Caco-2 (cell line): Measurements from ENCODE around the gene AP1AR. TPM values are rescaled to one million over a fixed set of nuclear protein-coding genes. Genes with fewer than 3 reads are reported as not detected.

ENCODE experiments used
- BruUV-seq: library from RNA; stranded (reverse); fragments of 400-500 nt; replicated peaks from 2 replicates; lab custom pipeline; 2021; lab: Mats Ljungman, UMichigan
- CTCF ChIA-PET: fragments of 300-600 bp; sonication (Branson Sonifier 250); formaldehyde crosslinking; loops from one replicate; lab custom pipeline; 2022; ENCODE audit warnings: antibody characterized with exemption; lab: Charles Lee
- POLR2A ChIA-PET: fragments of 300-600 bp; sonication (Branson Sonifier 250); formaldehyde crosslinking; loops from one replicate; lab custom pipeline; 2022; ENCODE audit warnings: antibody characterized with exemption; lab: Charles Lee
- DNase-seq, 2 experiments: peaks; one replicate each; pipeline versions ENCODE4 v3.0.0 to v3.0.0-alpha.2; 2020 to 2022
- H3K27me3 ChIP-seq: replicated peaks from 2 replicates; pipeline ENCODE4 v1.6.0; 2011; ENCODE audit warnings: low read length; ENCODE audit not compliant: control insufficient read depth, insufficient read depth
- H3K36me3 ChIP-seq: 2 replicates; pipeline ENCODE4 v1.5.1; 2011; ENCODE audit warnings: low read length; ENCODE audit not compliant: control insufficient read depth, insufficient read depth
- H3K4me1 ChIP-seq: fragments of 250-450 bp; sonication (Bioruptor Pico); 2 replicates; pipeline ENCODE4 v1.5.1; 2020; ENCODE audit warnings: mild to moderate bottlenecking
- H3K4me3 ChIP-seq: 2 replicates; pipeline ENCODE4 v1.5.1; 2011; ENCODE audit warnings: low read depth, mild to moderate bottlenecking, control low read depth, low read length
- H3K9me3 ChIP-seq: fragments of 250-450 bp; sonication (Bioruptor Pico); 2 replicates; pipeline ENCODE4 v1.5.1; 2020; ENCODE audit warnings: mild to moderate bottlenecking, moderate library complexity
- H3K27ac Mint-ChIP-seq: one replicate; pipeline ENCODE4 v1.8.0; 2022; ENCODE audit warnings: mixed read lengths; ENCODE audit not compliant: unreplicated experiment
- H3K27me3 Mint-ChIP-seq: one replicate; pipeline ENCODE4 v1.8.0; 2022; ENCODE audit warnings: mixed read lengths; ENCODE audit not compliant: insufficient read depth, unreplicated experiment
- H3K36me3 Mint-ChIP-seq: one replicate; pipeline ENCODE4 v1.8.0; 2022; ENCODE audit warnings: mild to moderate bottlenecking, mixed read lengths; ENCODE audit not compliant: insufficient read depth, unreplicated experiment
- H3K4me1 Mint-ChIP-seq: one replicate; pipeline ENCODE4 v1.8.0; 2022; ENCODE audit warnings: low read depth, mixed read lengths; ENCODE audit not compliant: unreplicated experiment
- H3K4me3 Mint-ChIP-seq: one replicate; pipeline ENCODE4 v1.8.0; 2022; ENCODE audit warnings: mild to moderate bottlenecking, moderate library complexity, mixed read lengths; ENCODE audit not compliant: unreplicated experiment
- H3K9me3 Mint-ChIP-seq: one replicate; pipeline ENCODE4 v1.8.0; 2022; ENCODE audit warnings: mixed read lengths; ENCODE audit not compliant: unreplicated experiment
- CTCF ChIP-seq, 2 experiments: fragments of 200-600 bp in 1 of 2; IDR thresholded peaks; 1 replicate in 1 of 2; 2 replicates in 1 of 2; pipeline versions ENCODE4 v1.5.1 to v1.8.0; 2011 to 2022; ENCODE audit warnings: antibody characterized with exemption in 1 of 2, control low read depth in 1 of 2, inconsistent platforms in 1 of 2, low read depth in 1 of 2, low read length in 1 of 2, mild to moderate bottlenecking in 1 of 2, moderate library complexity in 1 of 2; ENCODE audit not compliant: insufficient read depth in 1 of 2, severe bottlenecking in 1 of 2, unreplicated experiment in 1 of 2
- intact Hi-C: fragments of 100-400 bp; cut with micrococcal nuclease; formaldehyde crosslinking; loops from one replicate; pipeline ENCODE4 v1.10.0; 2022; ENCODE audit not compliant: unreplicated experiment
- total RNA-seq: library from RNA; stranded (reverse); gene quantifications from 2 replicates; pipeline ENCODE4 v1.2.3, GENCODE V29; 2022

The AP1AR gene
- total RNA-seq, 1 experiment from 2014 or later: 24.0 TPM

DNA sequence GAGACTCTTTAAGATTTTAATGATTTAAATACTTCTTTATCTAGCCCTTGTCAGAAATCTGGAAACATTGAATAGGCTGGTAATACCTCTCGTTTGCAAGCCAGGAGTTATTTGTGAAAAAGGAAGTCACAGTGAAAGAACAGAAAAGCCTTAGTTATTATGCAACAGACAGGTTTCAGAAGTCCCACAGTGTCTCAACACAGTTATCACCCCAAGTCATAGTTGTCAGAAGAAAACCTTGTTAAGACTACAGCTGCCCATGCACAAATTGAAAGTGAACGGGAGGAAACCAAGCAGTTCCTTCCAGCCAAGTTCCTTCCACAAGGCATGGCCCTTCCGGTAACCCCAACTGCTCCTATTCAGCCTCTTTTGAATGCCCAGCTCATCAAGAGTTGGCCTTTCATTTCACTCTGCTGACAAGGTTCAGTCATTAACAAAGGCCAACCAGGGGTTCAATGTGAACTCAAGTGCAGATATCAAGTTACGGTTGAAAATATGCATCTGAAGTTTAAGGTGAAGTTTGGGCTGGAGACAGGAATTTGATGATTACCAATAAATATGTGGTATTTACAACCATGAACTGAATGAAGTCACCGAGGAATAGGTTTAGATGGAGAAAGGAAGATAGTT, 81.1 kb downstream of the AP1AR start:
- Histone ChIP-seq H3K27me3 (no peaks in the 10 kb centered on the region), H3K4me1 (no peaks in the 10 kb centered on the region), H3K4me3 (no peak overlapping the region), H3K9me3 (no peaks in the 10 kb centered on the region), H3K36me3 (no peaks in the 10 kb centered on the region)
- Mint-ChIP-seq H3K9me3 (no peaks in the 10 kb centered on the region), H3K27me3 (no peaks in the 10 kb centered on the region), H3K4me1 (no peaks in the 10 kb centered on the region), H3K36me3 (no peaks in the 10 kb centered on the region), H3K27ac (no peak overlapping the region), H3K4me3 (no peak overlapping the region)
- no peak for TF ChIP-seq CTCF (IDR thresholded peaks at IDR 0.05; ENCODE audit: insufficient read depth in 1 of 2, low read depth in 1 of 2, low read length in 1 of 2, severe bottlenecking in 1 of 2, unreplicated experiment in 1 of 2)
- CTCF ChIA-PET: no interaction called here
- intact Hi-C loops: no loop called here
- POLR2A ChIA-PET: no interaction called here
- no peak for DNase-seq
- no TSS peak for BruUV-seq

DNA sequence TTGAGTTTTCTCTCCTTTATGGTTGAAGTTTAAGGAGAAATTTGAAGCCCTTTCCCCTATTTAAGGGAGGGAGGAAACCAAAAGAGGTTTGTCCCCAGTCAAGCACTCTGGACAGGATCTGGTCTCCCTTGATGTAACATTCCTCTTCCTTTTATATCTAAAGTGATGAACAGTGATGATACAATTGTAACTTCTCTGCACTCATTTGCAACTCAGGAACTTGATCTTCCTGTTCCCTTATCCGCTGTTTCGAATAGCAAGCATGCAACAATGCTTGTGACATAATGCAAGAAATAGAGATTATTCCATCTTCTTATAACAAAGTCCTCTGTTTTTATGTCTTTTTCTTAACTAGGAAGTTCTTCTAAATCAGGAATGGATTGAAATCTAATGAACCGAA, 83.9 kb downstream of the AP1AR start:
- no peak overlapping the region for H3K4me3 ChIP-seq
- H3K4me1 ChIP-seq: no peaks in the 10 kb centered on the region
- no peaks in the 10 kb centered on the region for H3K27me3 ChIP-seq
- DNase-seq: no peak
- ChIA-PET POLR2A (no interaction called here), CTCF (interaction anchor here (0.7 kb wide), 1 partner anchor 514 kb away, joined by 12 read pairs; no protein-coding TSS in a partner anchor)
- no peaks in the 10 kb centered on the region for H3K9me3 Mint-ChIP-seq
- no peak for TF ChIP-seq CTCF (IDR thresholded peaks at IDR 0.05; ENCODE audit: insufficient read depth in 1 of 2, low read depth in 1 of 2, low read length in 1 of 2, severe bottlenecking in 1 of 2, unreplicated experiment in 1 of 2)
- H3K36me3 ChIP-seq: no peaks in the 10 kb centered on the region
- no peaks in the 10 kb centered on the region for H3K36me3 Mint-ChIP-seq
- H3K4me1 Mint-ChIP-seq: no peaks in the 10 kb centered on the region
- no TSS peak for BruUV-seq
- H3K27ac Mint-ChIP-seq: no peak overlapping the region
- no peaks in the 10 kb centered on the region for H3K27me3 Mint-ChIP-seq
- intact Hi-C loops: no loop called here
- H3K9me3 ChIP-seq: no peaks in the 10 kb centered on the region
- no peak overlapping the region for H3K4me3 Mint-ChIP-seq

- ChIA-PET CTCF (no interaction called here), POLR2A (no interaction called here)
- no peak for DNase-seq
- H3K9me3 ChIP-seq: no peaks in the 10 kb centered on the region
- Mint-ChIP-seq H3K27me3 (no peaks in the 10 kb centered on the region), H3K4me1 (no peaks in the 10 kb centered on the region), H3K9me3 (no peaks in the 10 kb centered on the region), H3K36me3 (no peaks in the 10 kb centered on the region), H3K27ac (no peak overlapping the region), H3K4me3 (no peak overlapping the region)
- TF ChIP-seq CTCF (IDR thresholded peaks at IDR 0.05; ENCODE audit: insufficient read depth in 1 of 2, low read depth in 1 of 2, low read length in 1 of 2, severe bottlenecking in 1 of 2, unreplicated experiment in 1 of 2): no peak
- intact Hi-C loops: no loop called here
- no peaks in the 10 kb centered on the region for H3K27me3 ChIP-seq
- no TSS peak for BruUV-seq
- no peaks in the 10 kb centered on the region for H3K36me3 ChIP-seq
- H3K4me1 ChIP-seq: no peaks in the 10 kb centered on the region
- no peak overlapping the region for H3K4me3 ChIP-seq
Measured at GRCh38 chr4:112316360-112316759, 84.8 kb downstream of the AP1AR start.
